ENCODE data around the gene MYEOV. TPM values are rescaled to one million over a fixed set of nuclear protein-coding genes. Genes with fewer than 3 reads are reported as not detected.

Gene MYEOV
- total and polyA plus RNA-seq, 4 donors, result 0.79 to 0.90 TPM; not detected in 2

DNA sequence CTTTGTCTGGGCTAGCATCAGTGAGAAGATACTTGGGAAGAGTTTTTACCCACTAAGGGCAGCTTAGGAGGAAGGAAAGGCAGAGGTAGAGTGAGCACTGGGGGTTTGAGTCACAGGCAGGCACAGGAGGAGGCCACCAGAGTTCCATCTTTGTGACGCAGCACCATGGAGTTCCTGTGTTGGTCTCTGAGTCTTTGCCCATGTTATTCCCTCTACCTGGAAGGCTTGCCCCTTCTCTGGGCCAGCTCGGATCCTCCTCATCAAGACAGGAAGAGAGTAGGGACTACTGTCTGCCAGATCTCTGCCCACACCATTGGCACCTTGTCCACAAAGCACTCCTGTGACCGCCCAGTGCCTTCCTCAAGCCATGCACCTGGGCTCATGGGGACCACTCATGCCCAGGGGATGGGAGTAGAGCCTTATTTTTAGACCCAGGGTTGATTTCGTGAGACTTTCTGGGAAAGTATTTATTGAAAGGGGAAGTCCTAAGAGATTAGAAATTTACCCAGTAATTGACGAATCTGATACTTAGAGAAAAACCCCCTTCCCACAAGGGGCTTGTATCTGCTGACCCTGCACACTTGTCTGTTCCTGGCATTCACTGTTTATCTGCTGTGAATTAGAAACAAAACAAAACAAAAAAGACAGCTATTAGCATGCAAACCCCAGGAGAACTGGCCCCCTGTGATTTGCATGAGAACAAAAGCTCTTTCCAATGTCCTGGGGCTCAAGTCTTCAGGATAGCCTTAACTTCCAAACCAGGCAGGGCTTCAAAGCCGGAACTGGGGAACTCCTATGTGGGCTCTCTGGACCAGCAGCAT is 35.9 kb upstream of the MYEOV start (continued):
- no peak for TF ChIP-seq GABPA (IDR thresholded peaks at IDR 0.05 in 1 of 2, conservative IDR thresholded peaks at IDR 0.05 in 1 of 2)
- TF ChIP-seq FOXA1 (IDR thresholded peaks at IDR 0.05), result no peak

GRCh38 chr11:69259096-69259495 is 34.9 kb upstream of the MYEOV start:
- Histone ChIP-seq H3K36me3 (ENCODE audit: control insufficient read depth in 4 of 4, insufficient read depth in 3 of 4, low read depth in 1 of 4, low read length in 3 of 4) (no peaks in the 10 kb centered on the region), H3K9me3 (ENCODE audit: control insufficient read depth in 4 of 4, low read length in 3 of 4) (no peaks in the 10 kb centered on the region), H3K27me3 (ENCODE audit: control insufficient read depth in 4 of 4, insufficient read depth in 4 of 4, low read length in 3 of 4) (no peaks in the 10 kb centered on the region), H3K4me1 (ENCODE audit: control insufficient read depth in 4 of 4, insufficient read depth in 4 of 4, low read length in 3 of 4) (no peaks in the 10 kb centered on the region), H3K9ac (ENCODE audit: low read depth in 1 of 2, low read length in 2 of 2) (no peak overlapping the region), H3K27ac (ENCODE audit: low read depth in 1 of 2, low read length in 2 of 2) (no peak overlapping the region), H3K4me3 (ENCODE audit: low read depth in 1 of 3, low read length in 3 of 3) (no peak overlapping the region)
- 75% methylated on average over 2 of the region's 2 CpGs for WGBS
- no peak for DNase-seq (ENCODE audit: low spot score)
- TF ChIP-seq RXRA (IDR thresholded peaks at IDR 0.05), result no peak
- TF ChIP-seq, protein P1, sequence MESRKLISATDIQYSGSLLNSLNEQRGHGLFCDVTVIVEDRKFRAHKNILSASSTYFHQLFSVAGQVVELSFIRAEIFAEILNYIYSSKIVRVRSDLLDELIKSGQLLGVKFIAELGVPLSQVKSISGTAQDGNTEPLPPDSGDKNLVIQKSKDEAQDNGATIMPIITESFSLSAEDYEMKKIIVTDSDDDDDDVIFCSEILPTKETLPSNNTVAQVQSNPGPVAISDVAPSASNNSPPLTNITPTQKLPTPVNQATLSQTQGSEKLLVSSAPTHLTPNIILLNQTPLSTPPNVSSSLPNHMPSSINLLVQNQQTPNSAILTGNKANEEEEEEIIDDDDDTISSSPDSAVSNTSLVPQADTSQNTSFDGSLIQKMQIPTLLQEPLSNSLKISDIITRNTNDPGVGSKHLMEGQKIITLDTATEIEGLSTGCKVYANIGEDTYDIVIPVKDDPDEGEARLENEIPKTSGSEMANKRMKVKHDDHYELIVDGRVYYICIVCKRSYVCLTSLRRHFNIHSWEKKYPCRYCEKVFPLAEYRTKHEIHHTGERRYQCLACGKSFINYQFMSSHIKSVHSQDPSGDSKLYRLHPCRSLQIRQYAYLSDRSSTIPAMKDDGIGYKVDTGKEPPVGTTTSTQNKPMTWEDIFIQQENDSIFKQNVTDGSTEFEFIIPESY (IDR thresholded peaks at IDR 0.05), result no peak
- no peak for TF ChIP-seq REST (IDR thresholded peaks at IDR 0.05)
- TF ChIP-seq CTCF (IDR thresholded peaks at IDR 0.05; ENCODE audit: low read depth, low read length, missing input control), result no peak
- TF ChIP-seq JUND (IDR thresholded peaks at IDR 0.05), result no peak

DNA sequence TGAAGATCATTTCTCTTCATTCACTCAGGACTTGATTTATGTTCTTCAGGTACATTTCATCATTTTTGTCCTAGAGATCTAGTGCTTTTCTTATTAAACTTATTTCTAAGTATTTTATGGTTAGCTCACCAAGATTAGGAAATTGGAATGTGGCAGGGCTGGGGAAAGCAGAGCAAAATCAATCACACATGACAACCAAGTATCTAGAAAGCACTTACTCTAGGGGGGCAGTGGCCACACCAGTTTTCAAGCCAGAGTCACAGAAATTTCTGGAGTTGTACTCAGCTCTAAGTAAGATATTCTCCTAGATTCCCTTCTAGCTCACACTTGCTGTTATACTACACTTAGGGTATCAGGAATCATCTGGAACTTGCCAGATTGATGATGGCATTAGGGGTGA is 33.3 kb upstream of the MYEOV start:
- Histone ChIP-seq H3K27ac (ENCODE audit: low read depth in 1 of 2, low read length in 2 of 2) (no peak overlapping the region), H3K4me3 (ENCODE audit: low read depth in 1 of 3, low read length in 3 of 3) (no peak overlapping the region), H3K4me1 (ENCODE audit: control insufficient read depth in 4 of 4, insufficient read depth in 4 of 4, low read length in 3 of 4) (no peaks in the 10 kb centered on the region), H3K27me3 (ENCODE audit: control insufficient read depth in 4 of 4, insufficient read depth in 4 of 4, low read length in 3 of 4) (no peaks in the 10 kb centered on the region), H3K9ac (ENCODE audit: low read depth in 1 of 2, low read length in 2 of 2) (no peak overlapping the region), H3K36me3 (ENCODE audit: control insufficient read depth in 4 of 4, insufficient read depth in 3 of 4, low read depth in 1 of 4, low read length in 3 of 4) (no peaks in the 10 kb centered on the region), H3K9me3 (ENCODE audit: control insufficient read depth in 4 of 4, low read length in 3 of 4) (no peaks in the 10 kb centered on the region)
- no peak for DNase-seq (ENCODE audit: low spot score)
- no peak for TF ChIP-seq JUND (IDR thresholded peaks at IDR 0.05)
- no peak for TF ChIP-seq EGR1 (IDR thresholded peaks at IDR 0.05; ENCODE audit: low read depth in 2 of 2)
- no peak for TF ChIP-seq HNF4A (conservative IDR thresholded peaks at IDR 0.05)
- no peak for TF ChIP-seq GABPA (IDR thresholded peaks at IDR 0.05 in 1 of 2, conservative IDR thresholded peaks at IDR 0.05 in 1 of 2)
- TF ChIP-seq FOXA2 (IDR thresholded peaks at IDR 0.05), result no peak
- no peak for TF ChIP-seq SP1 (IDR thresholded peaks at IDR 0.05)
- no peak for TF ChIP-seq HNF4G (IDR thresholded peaks at IDR 0.05)
- TF ChIP-seq, protein P2, sequence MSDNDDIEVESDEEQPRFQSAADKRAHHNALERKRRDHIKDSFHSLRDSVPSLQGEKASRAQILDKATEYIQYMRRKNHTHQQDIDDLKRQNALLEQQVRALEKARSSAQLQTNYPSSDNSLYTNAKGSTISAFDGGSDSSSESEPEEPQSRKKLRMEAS (IDR thresholded peaks at IDR 0.05), result no peak
- no peak for TF ChIP-seq CTCF (IDR thresholded peaks at IDR 0.05; ENCODE audit: low read depth, low read length, missing input control)
- TF ChIP-seq, protein P1 (IDR thresholded peaks at IDR 0.05), result no peak
- no peak for TF ChIP-seq YY1 (IDR thresholded peaks at IDR 0.05)
- no peak for TF ChIP-seq TAF1 (conservative IDR thresholded peaks at IDR 0.05)
- TF ChIP-seq RXRA (IDR thresholded peaks at IDR 0.05), result no peak
